ENCODE results near the gene IQGAP2.
"Not testable (repeated sequence)": the region's sequence is repeated elsewhere in the genome, so short reads cannot be mapped to it uniquely, and the experiment has no call there.

Gene IQGAP2

DNA sequence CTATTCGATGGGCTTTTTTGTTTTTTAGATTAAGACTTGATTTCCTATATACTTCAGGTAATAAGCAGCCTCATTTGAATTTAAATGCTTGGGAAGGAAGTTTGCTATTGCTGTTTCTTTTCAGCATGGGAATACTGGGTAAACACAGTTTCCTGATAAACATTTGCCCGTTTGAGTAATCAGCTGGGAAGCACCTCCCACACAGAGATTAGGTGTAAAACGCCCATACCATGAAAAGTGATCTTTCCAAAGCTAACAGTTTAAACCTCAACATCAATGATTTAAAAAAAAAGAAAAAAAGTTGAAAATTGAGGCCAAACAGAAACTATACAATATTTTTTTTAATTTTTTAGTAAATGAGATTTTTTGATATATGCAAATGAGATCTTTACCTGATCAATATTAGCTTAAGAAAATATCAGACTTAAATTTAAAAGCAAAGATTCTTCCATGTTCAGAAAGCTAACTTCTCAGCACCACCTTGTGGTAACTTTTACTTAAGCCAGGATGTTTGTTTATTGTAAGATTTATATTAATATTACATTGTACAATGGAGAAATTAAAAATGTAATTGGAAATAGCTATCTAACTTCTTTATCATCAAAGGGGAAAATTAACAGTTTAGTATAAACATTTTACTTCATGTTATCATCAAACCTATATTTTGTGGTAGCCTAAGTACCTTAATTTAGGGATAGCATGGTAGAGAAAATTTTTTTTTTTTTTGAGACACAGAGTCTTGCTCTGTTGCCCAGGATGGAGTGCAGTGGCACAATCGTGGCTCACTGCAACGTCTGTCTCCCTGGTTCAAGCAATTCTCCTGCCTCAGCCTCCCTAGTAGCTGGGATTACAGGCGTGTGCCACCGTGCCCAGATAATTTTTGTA, 180.3 kb downstream of the IQGAP2 start:
- TF ChIP-seq JUND (IDR thresholded peaks at IDR 0.05; ENCODE audit: low read depth) = no peak
- in situ Hi-C loops (cut with HindIII; ENCODE audit: low pct_unique_long_range_greater_than_20kb, low sequenced_read_pairs) = no loop called here
- peak in 1 of 2 experiments; percentile 40 for DNase-seq (ENCODE audit: low read depth in 1 of 2, low spot score in 1 of 2)

DNA sequence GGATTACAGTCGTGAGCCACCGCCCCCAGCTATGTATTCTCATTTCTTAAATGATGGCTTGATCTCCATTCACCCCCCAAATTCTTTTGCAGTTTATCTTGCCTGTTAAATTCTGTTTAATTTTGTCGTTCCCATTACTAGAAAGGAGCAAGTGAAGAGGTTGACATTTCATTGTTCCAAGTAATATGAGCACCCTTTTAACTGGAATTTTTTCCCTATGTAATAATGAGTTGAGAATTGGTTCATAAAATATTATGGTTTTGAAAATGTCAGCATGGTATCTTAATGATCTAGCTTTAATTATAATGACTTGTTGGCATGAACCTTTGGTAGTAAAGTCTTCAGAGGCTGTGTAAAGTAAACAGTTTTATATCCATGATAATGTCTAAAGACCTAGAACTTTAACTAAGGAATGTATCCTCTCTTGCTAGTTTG, 182.7 kb downstream of the IQGAP2 start:
- DNase-seq (ENCODE audit: low read depth in 1 of 2, low spot score in 1 of 2) = no peak
- in situ Hi-C loops (cut with HindIII; ENCODE audit: low pct_unique_long_range_greater_than_20kb, low sequenced_read_pairs) = no loop called here
- TF ChIP-seq JUND (IDR thresholded peaks at IDR 0.05; ENCODE audit: low read depth) = no peak

DNA sequence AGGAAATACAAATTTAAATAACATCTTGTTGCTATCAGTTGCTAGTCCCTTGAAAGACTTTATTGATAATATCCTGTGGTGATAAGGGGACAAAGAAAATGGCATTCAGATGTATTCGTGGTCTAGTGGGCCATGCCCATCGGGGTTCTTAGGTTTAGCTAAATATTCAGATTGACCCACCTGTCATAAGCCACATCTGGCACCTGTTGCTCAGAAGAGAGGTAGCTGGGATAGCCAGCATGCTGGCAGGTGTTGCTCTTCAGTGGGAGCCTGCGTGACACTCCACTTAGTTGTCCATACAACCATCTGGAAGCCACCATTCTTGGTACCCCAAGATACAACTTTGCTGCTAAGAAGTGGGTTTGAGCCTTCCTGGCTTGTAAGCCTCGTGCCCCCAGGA, 183.4 kb downstream of the IQGAP2 start:
- in situ Hi-C loops (cut with HindIII; ENCODE audit: low pct_unique_long_range_greater_than_20kb, low sequenced_read_pairs) = no loop called here
- DNase-seq (ENCODE audit: low read depth in 1 of 2, low spot score in 1 of 2) = no peak
- TF ChIP-seq JUND (IDR thresholded peaks at IDR 0.05; ENCODE audit: low read depth) = no peak

DNA sequence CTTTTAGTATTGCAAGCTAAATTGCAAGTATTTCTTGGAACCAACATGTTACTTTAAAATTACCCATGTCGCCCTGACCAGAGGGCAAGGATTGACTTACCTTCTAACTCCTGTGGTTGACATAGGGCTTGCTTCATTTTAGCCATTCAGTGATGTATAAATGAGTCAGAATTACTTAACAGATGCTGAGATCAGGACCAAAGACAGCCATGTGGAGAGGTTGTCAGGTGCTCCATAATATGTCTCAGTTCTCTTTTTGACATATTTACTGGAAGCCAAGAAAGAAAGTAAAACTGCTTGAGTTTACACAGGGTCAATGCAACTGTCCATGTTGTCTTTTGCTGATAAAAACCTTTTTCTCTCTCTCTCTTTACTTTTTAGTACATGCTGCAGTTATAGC, 186.9 kb downstream of the IQGAP2 start:
- TF ChIP-seq JUND (IDR thresholded peaks at IDR 0.05; ENCODE audit: low read depth) = no peak
- DNase-seq (ENCODE audit: low read depth in 1 of 2, low spot score in 1 of 2) = no peak
- in situ Hi-C loops (cut with HindIII; ENCODE audit: low pct_unique_long_range_greater_than_20kb, low sequenced_read_pairs) = no loop called here

DNA sequence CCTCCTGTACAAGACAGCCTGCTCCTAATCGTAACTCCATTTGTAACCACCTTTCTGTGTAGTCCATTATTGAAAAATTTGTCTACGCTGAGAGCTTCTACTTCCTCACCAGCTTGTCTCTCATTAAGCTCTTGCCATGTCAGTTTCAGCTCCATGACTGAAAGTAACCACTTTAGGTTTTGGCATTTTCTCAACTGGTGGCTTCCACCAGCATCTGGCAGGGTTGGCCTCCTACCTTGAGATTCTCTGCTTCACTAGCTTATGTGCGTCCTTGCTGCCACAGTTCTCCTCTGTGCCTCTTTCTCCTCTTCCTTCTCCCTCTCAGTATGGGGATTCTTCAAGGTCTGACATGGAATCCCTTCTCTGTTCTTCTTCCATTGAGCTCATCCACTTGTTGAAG, 188.3 kb downstream of the IQGAP2 start:
- no peak for TF ChIP-seq JUND (IDR thresholded peaks at IDR 0.05; ENCODE audit: low read depth)
- in situ Hi-C loops (cut with HindIII; ENCODE audit: low pct_unique_long_range_greater_than_20kb, low sequenced_read_pairs) = no loop called here
- no peak for DNase-seq (ENCODE audit: low read depth in 1 of 2, low spot score in 1 of 2)

DNA sequence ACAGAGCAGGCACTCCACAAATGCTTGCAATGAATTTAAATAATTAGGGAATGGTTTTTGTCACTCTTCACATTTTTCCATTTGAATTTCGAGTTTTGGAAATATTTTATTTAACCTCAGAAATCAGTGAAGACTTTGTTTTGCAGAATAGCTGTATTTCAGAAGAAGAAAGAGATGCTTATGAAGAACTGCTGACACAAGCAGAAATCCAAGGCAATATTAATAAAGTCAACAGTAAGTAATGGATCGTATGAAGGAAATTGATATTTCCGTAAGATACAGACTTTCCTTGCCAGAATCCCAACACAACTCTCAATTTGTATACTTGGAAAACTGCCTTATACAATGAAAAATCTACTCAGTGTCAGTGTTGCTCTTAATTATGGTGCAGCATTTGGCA, 189.6 kb downstream of the IQGAP2 start:
- in situ Hi-C loops (cut with HindIII; ENCODE audit: low pct_unique_long_range_greater_than_20kb, low sequenced_read_pairs) = no loop called here
- DNase-seq (ENCODE audit: low read depth in 1 of 2, low spot score in 1 of 2) = no peak
- TF ChIP-seq JUND (IDR thresholded peaks at IDR 0.05; ENCODE audit: low read depth) = no peak

DNA sequence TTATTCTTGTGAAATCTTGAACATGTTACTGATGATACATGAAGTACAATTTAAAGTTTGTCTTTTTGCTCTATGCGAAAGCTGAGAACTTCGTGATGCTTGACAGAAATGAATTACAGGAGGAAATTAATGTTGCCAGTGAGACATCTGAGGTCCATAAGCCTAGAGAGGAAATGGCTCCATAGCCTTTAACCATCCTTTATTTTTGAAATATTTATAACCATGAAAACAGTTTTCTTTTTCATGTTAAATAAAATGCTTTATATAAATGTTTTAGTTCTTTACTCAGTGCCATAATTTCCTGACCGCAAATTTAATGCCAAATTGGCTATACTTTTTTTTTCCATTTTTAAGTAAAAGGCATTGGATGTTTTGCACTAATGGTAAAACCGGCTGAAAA, 191.0 kb downstream of the IQGAP2 start:
- in situ Hi-C loops (cut with HindIII; ENCODE audit: low pct_unique_long_range_greater_than_20kb, low sequenced_read_pairs) = no loop called here
- no peak for TF ChIP-seq JUND (IDR thresholded peaks at IDR 0.05; ENCODE audit: low read depth)
- no peak for DNase-seq (ENCODE audit: low read depth in 1 of 2, low spot score in 1 of 2)

DNA sequence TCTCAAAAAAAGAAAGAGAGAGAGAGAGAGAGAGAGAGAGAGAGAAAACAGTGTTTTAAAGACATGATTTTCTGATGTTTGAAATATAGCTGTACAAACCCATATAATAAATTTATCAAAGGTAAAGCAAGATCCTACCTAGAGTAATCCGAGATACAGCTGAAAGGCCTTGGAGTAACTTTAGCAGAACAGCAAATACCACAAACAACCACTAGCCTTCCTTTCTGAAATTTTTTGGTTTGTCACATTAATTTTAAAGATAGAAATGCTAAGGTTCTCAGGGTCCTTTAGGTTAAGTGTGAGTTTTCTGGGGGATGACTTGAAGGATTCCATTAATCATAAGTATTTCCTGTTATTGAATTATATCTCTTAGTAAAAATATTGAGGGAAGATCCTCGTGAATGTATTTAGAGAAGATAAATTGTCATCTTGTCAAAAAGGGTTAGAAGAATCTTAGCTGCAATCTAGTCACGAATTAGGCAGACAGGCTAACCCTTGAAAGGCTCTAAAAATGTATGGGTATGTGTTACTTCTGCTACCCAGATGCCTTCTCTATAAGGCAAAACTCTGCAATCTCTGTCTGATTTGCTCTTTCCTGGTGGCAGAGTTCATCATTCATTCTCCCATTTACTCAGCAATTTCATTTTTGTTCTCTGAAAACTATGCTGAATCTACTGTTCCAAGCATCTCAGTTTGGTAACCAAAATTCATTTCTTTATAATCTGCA, 192.8 kb downstream of the IQGAP2 start:
- DNase-seq (ENCODE audit: low read depth in 1 of 2, low spot score in 1 of 2) = no peak
- TF ChIP-seq JUND (IDR thresholded peaks at IDR 0.05; ENCODE audit: low read depth) = no peak
- in situ Hi-C loops (cut with HindIII; ENCODE audit: low pct_unique_long_range_greater_than_20kb, low sequenced_read_pairs) = no loop called here

DNA sequence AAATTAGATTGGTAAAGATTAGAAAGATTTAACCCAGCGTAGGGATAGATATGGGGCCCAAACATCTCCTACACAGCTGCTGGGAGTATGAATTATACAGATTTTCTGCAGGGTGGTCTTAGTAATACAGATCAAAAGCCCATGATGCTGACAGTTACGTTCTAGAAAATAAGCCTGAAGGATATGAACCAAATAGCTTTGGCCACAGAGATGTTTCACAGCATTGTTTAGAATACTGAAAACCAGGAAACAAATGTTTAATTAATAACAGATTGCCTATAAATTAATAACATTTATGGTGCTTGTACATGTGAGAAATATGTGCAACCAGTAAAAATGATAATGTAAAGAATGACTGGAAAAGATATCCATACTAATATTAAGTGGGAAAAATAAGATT, 195.4 kb downstream of the IQGAP2 start:
- DNase-seq (ENCODE audit: low read depth in 1 of 2, low spot score in 1 of 2) = no peak
- in situ Hi-C loops (cut with HindIII; ENCODE audit: low pct_unique_long_range_greater_than_20kb, low sequenced_read_pairs) = no loop called here
- TF ChIP-seq JUND (IDR thresholded peaks at IDR 0.05; ENCODE audit: low read depth) = no peak

DNA sequence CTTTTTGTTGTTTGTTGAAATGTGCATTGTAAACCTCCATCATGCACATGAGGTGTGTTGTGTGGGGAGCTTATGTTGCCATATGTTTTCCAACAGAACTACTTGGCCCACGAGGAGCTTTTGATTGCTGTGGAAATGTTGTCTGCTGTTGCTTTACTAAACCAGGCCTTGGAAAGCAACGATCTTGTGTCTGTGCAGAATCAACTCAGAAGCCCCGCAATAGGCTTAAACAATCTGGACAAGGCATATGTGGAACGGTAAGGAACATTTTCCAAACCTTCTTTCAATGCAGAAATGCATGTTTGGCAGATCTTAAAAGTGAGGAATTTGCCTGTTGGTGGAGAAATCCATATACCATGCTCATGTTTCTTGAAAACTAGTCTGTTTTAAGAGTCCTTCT, 197.6 kb downstream of the IQGAP2 start:
- DNase-seq (ENCODE audit: low read depth in 1 of 2, low spot score in 1 of 2) = no peak
- no peak for TF ChIP-seq JUND (IDR thresholded peaks at IDR 0.05; ENCODE audit: low read depth)
- in situ Hi-C loops (cut with HindIII; ENCODE audit: low pct_unique_long_range_greater_than_20kb, low sequenced_read_pairs) = no loop called here

DNA sequence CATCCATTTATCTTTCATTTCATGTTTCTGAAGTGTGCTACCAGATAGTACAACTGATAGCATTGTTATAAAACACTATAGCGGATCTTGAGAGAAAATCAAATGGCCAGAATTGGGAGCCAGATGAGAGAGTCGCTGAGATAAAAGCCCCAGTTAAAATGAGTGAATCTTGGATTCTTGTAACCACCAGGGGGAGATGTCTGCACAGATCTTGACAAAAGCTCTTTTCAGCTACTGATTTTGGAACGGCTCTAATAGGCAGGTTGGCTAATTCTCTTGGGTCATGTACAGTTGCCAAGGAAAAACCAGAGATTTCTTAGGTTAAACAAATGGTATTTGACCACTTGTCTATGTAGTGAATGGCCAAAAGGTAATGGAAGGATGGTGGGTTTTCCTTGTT, 198.4 kb downstream of the IQGAP2 start:
- peak; percentile 13 to 77 for DNase-seq (ENCODE audit: low read depth in 1 of 2, low spot score in 1 of 2)
- in situ Hi-C loops (cut with HindIII; ENCODE audit: low pct_unique_long_range_greater_than_20kb, low sequenced_read_pairs) = no loop called here
- TF ChIP-seq JUND (IDR thresholded peaks at IDR 0.05; ENCODE audit: low read depth) = no peak

DNA sequence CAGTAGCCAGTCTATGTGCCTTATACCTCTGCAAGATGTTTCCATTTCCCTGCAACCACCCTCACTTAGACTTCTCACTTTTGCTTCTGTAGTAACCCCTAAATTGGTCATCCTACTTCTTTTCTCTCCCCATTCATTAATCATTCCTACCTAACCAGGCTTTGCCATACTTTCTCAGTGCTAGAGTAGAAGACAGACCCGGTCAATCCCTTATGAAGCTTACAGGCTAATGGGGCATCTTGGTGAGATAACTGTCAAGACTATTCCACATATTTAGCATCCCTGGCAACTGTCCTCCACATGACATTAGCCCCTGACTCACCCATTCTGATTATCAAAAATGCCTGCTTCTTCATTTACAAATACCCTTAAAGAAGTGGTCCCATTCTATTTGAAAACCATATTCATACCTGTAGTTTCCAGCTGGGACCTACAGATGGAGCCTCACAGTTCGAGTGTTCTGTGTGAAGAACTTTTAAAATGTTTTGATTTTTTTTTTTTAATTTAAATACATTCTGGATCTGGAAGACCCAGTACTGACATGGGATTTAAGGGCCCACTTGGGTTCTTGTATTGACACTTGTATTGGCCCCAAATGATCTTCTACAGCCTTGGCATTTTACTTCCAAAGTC, 199.1 kb downstream of the IQGAP2 start:
- TF ChIP-seq JUND (IDR thresholded peaks at IDR 0.05; ENCODE audit: low read depth) = no peak
- in situ Hi-C loops (cut with HindIII; ENCODE audit: low pct_unique_long_range_greater_than_20kb, low sequenced_read_pairs) = no loop called here
- no peak for DNase-seq (ENCODE audit: low read depth in 1 of 2, low spot score in 1 of 2)

DNA sequence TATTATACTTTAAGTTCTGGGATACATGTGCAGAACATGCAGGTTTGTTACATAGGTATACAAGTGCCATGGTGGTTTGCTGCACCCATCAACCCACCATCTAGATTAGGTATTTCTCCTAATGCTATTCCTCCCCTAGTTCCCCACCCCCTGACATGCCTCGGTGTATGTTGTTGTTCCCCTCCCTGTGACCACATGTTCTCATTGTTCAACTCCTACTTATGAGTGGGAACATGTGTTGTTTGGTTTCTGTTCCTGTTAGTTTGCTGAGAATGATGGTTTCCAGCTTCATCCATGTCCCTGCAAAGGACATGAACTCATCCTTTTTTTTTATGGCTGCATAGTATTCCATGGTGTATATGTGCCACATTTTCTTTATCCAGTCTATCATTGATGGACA, 200.9 kb downstream of the IQGAP2 start:
- DNase-seq (ENCODE audit: low read depth in 1 of 2, low spot score in 1 of 2); in situ Hi-C loops (cut with HindIII; ENCODE audit: low pct_unique_long_range_greater_than_20kb, low sequenced_read_pairs): not testable (repeated sequence)
